ENCODE measurements around the gene XRCC4.

DNA sequence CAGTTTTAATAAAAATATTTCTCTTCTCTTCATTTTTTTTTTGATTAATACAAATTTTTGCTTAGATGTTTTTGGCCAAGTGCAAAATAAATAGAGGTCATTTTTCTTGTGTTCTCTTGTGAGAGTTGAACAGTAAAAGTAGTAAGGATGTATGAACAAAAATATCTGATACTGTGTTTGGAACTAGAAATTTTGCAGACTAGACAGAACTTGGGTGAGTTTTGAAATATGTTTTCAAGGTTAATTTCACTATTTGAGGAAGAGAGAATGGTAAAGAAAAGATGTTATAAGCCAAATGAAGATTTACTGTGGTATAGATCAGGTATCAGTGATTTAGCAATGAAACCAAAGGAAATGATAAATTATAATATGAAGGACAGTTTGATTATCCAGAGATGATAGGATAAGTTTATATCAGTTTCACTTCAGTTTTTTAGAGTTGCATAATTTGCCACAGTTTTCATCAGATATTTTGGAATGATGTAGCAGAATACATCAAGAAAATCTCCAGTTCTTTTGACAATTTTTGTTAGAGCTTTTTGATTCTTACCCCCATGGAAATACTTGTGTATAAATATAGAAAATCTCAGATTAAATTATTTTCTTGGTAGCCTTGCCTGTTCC, 246.3 kb downstream of the XRCC4 start:
- TF ChIP-seq GATA3 (IDR thresholded peaks at IDR 0.05; ENCODE audit: low read depth, low read length) = no peak
- no peak for TF ChIP-seq GATA2 (IDR thresholded peaks at IDR 0.05; ENCODE audit: low read depth, low read length)
